22Rv1 (cell line): ENCODE results near the gene GLYATL3.

Experiments
- H3K27ac ChIP-seq: fragments of 450-650 bp; 2 replicates; pipeline ENCODE4 v1.5.1; 2017
- CTCF ChIP-seq: fragments of 450-650 bp; IDR thresholded peaks from 2 replicates; pipeline ENCODE4 v1.5.1; 2017; ENCODE audit warnings: mild to moderate bottlenecking
- ZFX ChIP-seq: fragments of 450-650 bp; IDR thresholded peaks from 2 replicates; pipeline ENCODE4 v1.6.1; 2017; ENCODE audit warnings: antibody characterized with exemption, borderline replicate concordance

GLYATL3 gene

GRCh38 chr6:49556429-49556837 lies 56.7 kb downstream of the GLYATL3 start:
- peak overlapping the region; percentile 43 for H3K27ac ChIP-seq
- TF ChIP-seq CTCF = no peak
- TF ChIP-seq ZFX = no peak

DNA sequence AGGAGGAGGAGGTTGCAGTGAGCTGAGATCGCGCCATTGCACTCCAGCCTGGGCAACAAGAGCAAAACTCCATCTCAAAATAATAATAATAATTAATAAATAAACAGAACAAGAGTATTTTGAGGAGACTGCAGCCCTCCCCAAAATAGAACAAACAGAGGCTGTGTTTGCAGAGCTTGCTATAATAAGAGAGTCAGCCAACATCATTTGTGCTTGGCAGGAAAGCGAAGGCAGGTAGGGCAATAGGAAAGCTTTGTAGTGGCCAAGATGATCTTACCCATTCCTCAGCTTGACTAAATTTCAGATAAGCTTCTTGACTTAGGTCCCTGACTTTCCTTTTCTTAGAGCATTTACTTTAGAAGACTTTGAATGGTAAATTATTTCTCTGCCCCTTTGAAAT lies 57.5 kb downstream of the GLYATL3 start:
- H3K27ac ChIP-seq = peak overlapping the region; percentile 43
- TF ChIP-seq ZFX (no peak), CTCF (no peak)

DNA sequence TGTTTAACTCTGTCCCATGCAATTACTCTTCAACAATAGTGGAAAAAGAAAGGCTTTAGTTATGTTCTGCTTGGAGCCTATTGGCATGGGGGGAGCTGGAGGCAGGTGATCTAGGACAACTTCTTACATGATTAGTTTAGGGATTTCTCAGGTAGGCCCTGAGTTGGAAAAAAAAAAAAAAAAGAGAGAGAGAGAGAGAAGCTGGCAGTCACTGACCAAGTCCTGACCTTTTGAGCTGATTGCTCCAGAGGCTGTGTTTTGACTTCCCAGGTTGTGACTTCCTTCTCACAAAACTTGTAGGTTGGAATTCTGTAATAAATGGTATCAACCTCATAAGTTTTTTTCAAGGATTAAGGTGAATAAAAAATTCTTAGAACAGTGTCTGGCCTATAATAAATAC lies 58.5 kb downstream of the GLYATL3 start:
- TF ChIP-seq CTCF = no peak
- TF ChIP-seq ZFX = no peak
- H3K27ac ChIP-seq = no peak overlapping the region

DNA sequence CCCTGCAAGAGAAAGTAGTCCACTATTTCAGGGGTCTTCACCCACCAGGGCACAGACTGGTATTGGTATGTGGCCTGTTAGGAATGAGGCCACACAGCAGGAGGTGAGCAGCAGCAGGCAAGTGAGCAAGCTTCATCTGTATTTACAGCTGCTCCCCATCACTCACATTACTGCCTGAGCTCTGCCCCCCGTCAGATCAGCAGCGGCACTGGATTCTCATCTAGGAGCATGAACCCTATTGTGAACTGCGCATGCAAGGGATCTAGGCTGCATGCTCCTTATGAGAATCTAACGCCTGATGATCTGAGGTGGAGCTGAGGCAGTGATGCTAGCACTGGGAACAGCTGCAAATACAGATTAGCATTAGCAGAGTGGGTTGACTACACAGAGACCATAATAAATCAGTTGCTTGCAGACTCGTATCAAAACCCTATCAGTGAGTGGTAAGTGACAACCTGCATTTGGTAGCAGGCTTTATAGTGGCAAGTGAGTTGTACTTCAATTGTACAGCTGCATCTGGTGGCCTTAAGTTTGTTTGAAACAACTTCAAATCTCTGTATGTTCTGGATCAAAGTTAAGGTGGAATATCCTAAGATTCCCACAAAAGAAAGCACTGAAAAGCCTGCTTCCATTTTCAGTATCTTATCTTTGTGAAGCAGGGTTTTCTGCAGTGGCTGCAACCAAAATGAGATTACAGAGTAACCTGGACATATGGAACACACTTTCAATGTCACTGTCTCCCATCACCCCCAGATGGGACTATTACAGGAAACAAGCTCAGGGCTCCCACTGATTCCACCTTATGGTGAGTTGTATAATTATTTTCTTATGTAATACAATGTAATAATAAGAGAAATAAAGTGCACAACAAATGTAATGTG lies 63.5 kb downstream of the GLYATL3 start:
- H3K27ac ChIP-seq = no peak overlapping the region
- TF ChIP-seq ZFX (no peak), CTCF (no peak)

GRCh38 chr6:49564552-49564951 lies 64.8 kb downstream of the GLYATL3 start:
- TF ChIP-seq ZFX = no peak
- TF ChIP-seq CTCF = no peak
- no peak overlapping the region for H3K27ac ChIP-seq

- H3K27ac ChIP-seq = no peak overlapping the region
- no peak for TF ChIP-seq ZFX
- no peak for TF ChIP-seq CTCF
Observed at GRCh38 chr6:49565261-49565660, 65.5 kb downstream of the GLYATL3 start.

DNA sequence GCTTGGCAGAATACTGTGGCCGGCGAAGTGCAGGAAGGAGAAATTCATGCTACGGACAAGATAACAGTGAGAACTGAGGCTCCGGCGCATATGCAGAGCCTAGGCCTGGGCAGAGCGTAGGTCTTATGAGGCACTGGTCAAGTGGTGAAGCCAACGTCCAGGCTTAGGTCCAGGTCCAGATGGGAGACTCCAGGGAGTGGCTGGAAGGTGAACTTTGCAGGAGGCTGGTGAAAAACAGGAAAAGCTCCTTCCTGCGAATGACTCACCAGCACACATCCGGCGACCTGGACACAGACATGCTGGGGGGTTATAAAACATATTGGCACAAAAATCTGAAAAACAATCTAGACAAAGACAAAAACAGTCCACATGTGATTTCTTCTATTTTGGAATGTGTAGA lies 66.1 kb downstream of the GLYATL3 start:
- no peak for TF ChIP-seq ZFX
- no peak for TF ChIP-seq CTCF

More for the DNA sequence above, 66.1 kb downstream of the GLYATL3 start:
- no peak overlapping the region for H3K27ac ChIP-seq
